HepG2 (cell line): ENCODE measurements around the gene RASGRF1. TPM values are rescaled to one million over a fixed set of nuclear protein-coding genes. Genes with fewer than 3 reads are reported as not detected.

Experiments
- FOSL2 ChIP-seq: sonication (generic); formaldehyde crosslinking; IDR thresholded peaks from 2 replicates; pipeline ENCODE4 v1.4.0; 2020; ENCODE audit warnings: missing genetic modification reagents
- HNF4A ChIP-seq: sonication (generic); formaldehyde crosslinking; IDR thresholded peaks from 2 replicates; pipeline ENCODE4 v1.4.0; 2020; ENCODE audit warnings: missing genetic modification reagents
- HNRNPL ChIP-seq: fragments of 200-400 bp; formaldehyde crosslinking; IDR thresholded peaks from 2 replicates; pipeline ENCODE4 v1.6.1; 2017; ENCODE audit warnings: mild to moderate bottlenecking, low read depth, low read length
- LBX2 ChIP-seq: sonication (generic); formaldehyde crosslinking; IDR thresholded peaks from 2 replicates; pipeline ENCODE4 v1.5.0; 2020; ENCODE audit warnings: missing genetic modification reagents, mild to moderate bottlenecking, borderline replicate concordance
- MTF2 ChIP-seq: sonication (generic); formaldehyde crosslinking; IDR thresholded peaks from 2 replicates; pipeline ENCODE4 v1.5.0; 2020; ENCODE audit warnings: missing genetic modification reagents, borderline replicate concordance
- NCOA1 ChIP-seq: sonication (generic); formaldehyde crosslinking; IDR thresholded peaks from 2 replicates; pipeline ENCODE4 v1.9.0; 2021; ENCODE audit warnings: missing genetic modification reagents
- NFATC3 ChIP-seq: sonication (generic); formaldehyde crosslinking; IDR thresholded peaks from 2 replicates; pipeline ENCODE4 v1.5.1; 2020; ENCODE audit warnings: mild to moderate bottlenecking, missing genetic modification reagents
- NFIB ChIP-seq: sonication (generic); formaldehyde crosslinking; IDR thresholded peaks from 2 replicates; pipeline ENCODE4 v1.9.0; 2021; ENCODE audit warnings: missing genetic modification reagents, mild to moderate bottlenecking, borderline replicate concordance
- NR2F2 ChIP-seq: IDR thresholded peaks from 2 replicates; pipeline ENCODE4 v1.6.1; 2012; ENCODE audit warnings: low read depth, inconsistent platforms, borderline replicate concordance
- RCOR2 ChIP-seq: IDR thresholded peaks from 2 replicates; pipeline ENCODE4 v1.6.1; 2016; ENCODE audit warnings: missing biosample characterization, missing genetic modification reagents
- SRSF9 ChIP-seq: fragments of 200-400 bp; formaldehyde crosslinking; IDR thresholded peaks from 2 replicates; pipeline ENCODE4 v1.6.1; 2018; ENCODE audit warnings: borderline replicate concordance, mild to moderate bottlenecking, low read depth, low read length; ENCODE audit not compliant: insufficient read depth, poor library complexity, severe bottlenecking
- THAP7 ChIP-seq: sonication (generic); formaldehyde crosslinking; IDR thresholded peaks from 2 replicates; pipeline ENCODE4 v1.8.1; 2023; ENCODE audit warnings: mild to moderate bottlenecking, missing genetic modification reagents
- TP53 ChIP-seq: sonication (generic); formaldehyde crosslinking; conservative IDR thresholded peaks from 2 replicates; pipeline ENCODE4 v1.4.0; 2020; ENCODE audit warnings: missing genetic modification reagents
- ZMYM3 ChIP-seq: sonication (generic); formaldehyde crosslinking; IDR thresholded peaks from 2 replicates; pipeline ENCODE4 v1.5.1; 2020; ENCODE audit warnings: mild to moderate bottlenecking, missing genetic modification reagents
- ZNF160 ChIP-seq: sonication (generic); formaldehyde crosslinking; IDR thresholded peaks from 2 replicates; pipeline ENCODE4 v1.8.0; 2022; ENCODE audit warnings: mild to moderate bottlenecking, inconsistent platforms, missing genetic modification reagents
- ZNF256 ChIP-seq: sonication (generic); formaldehyde crosslinking; conservative IDR thresholded peaks from 2 replicates; pipeline ENCODE4 v1.4.0; 2020; ENCODE audit warnings: missing genetic modification reagents
- ZNF296 ChIP-seq: sonication (generic); formaldehyde crosslinking; conservative IDR thresholded peaks from 2 replicates; pipeline ENCODE4 v1.5.0; 2020; ENCODE audit warnings: mild to moderate bottlenecking, missing genetic modification reagents
- ZNF329 ChIP-seq: sonication (generic); formaldehyde crosslinking; IDR thresholded peaks from 2 replicates; pipeline ENCODE4 v1.9.0; 2021; ENCODE audit warnings: low read depth, mild to moderate bottlenecking, missing genetic modification reagents
- ZNF331 ChIP-seq: sonication (generic); formaldehyde crosslinking; IDR thresholded peaks from 2 replicates; pipeline ENCODE4 v1.4.0; 2020; ENCODE audit warnings: missing genetic modification reagents
- ZNF343 ChIP-seq: sonication (generic); formaldehyde crosslinking; IDR thresholded peaks from 2 replicates; pipeline ENCODE4 v1.4.0; 2020; ENCODE audit warnings: mild to moderate bottlenecking, missing genetic modification reagents
- ZNF577 ChIP-seq: sonication (generic); formaldehyde crosslinking; IDR thresholded peaks from 2 replicates; pipeline ENCODE4 v1.4.0; 2020; ENCODE audit warnings: mild to moderate bottlenecking, low read depth, missing genetic modification reagents, borderline replicate concordance
- ZNF75D ChIP-seq: sonication (generic); formaldehyde crosslinking; IDR thresholded peaks from 2 replicates; pipeline ENCODE4 v1.8.1; 2023; ENCODE audit warnings: missing genetic modification reagents, mild to moderate bottlenecking, borderline replicate concordance
- ZNF776 ChIP-seq: sonication (generic); formaldehyde crosslinking; IDR thresholded peaks from 2 replicates; pipeline ENCODE4 v1.4.0; 2020; ENCODE audit warnings: mild to moderate bottlenecking, missing genetic modification reagents
- ZSCAN12 ChIP-seq: sonication (generic); formaldehyde crosslinking; IDR thresholded peaks from 2 replicates; pipeline ENCODE4 v1.9.0; 2021; ENCODE audit warnings: mild to moderate bottlenecking, missing genetic modification reagents
- polyA plus RNA-seq, 8 experiments: library from polyadenylated mRNA; depleted of rRNA in 3 of 8; stranded (reverse) in 7 of 8; unstranded in 1 of 8; fragments of >200 nt; fragmentation: Illumina TruSeq in 4 of 8; extraction: Trizol in 4 of 8; gene quantifications; 2 replicates each; pipeline versions ENCODE4 v1.2.1 to v1.2.3, GENCODE V29; 2011 to 2016; ENCODE audit warnings: low read depth in 4 of 8, missing spikeins in 1 of 8, mixed read lengths in 1 of 8; ENCODE audit not compliant: insufficient read depth in 1 of 8
- total RNA-seq, 5 experiments: library from RNA; depleted of rRNA; stranded (reverse); fragments of >200 nt; fragmentation: Illumina TruSeq; extraction: Trizol; gene quantifications; 2 replicates each; pipeline ENCODE4 v1.2.3, GENCODE V29; 2016; ENCODE audit warnings: low read depth in 1 of 5
- TF ChIP-seq, protein P1 (sequence below): IDR thresholded peaks from 2 replicates; pipeline ENCODE4 v1.6.1; 2018; ENCODE audit warnings: missing genetic modification reagents, mild to moderate bottlenecking, missing compliant biosample characterization
- TF ChIP-seq, protein P2 (sequence below): fragments of 450-650 bp; IDR thresholded peaks from 2 replicates; pipeline ENCODE4 v1.6.1; 2017; ENCODE audit warnings: mild to moderate bottlenecking
- TF ChIP-seq, protein P3 (sequence below): IDR thresholded peaks from 2 replicates; pipeline ENCODE4 v1.6.1; 2012; ENCODE audit warnings: inconsistent platforms

The RASGRF1 gene
- total and polyA plus RNA-seq, 2 of the 13 experiments (the other 11 are each of a cell fraction or from before 2014, with no cell fraction given): 0.55 to 3.0 TPM

DNA sequence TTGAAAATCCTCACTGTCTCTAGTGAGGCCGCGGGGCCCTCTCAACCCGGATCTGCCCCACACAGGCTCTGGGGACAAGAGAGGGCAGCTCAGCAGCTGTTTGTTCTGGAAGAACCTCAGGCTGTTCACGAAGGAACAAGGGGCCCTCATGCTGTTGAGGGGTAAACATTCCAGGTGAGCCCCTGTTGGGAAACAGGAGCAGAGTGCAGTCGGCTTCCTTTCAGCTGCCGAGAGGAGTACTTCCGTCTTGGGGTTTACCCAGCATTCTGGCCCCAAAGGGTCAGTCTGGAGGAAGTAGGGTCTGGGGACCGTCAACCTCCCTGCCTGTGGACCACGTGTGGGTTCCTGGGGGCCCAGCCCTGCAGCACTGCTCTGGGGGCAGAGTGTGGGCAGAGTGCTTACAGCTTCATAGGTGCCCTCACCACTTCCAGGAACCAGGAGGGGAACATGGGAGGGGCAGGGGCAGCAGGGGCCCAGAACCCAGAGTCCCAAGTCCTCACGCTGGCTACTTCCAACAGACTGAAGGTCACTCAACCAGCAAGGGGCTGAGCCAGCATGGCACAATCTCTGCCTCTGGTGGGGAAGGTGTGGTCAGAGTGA is 96.5 kb downstream of the RASGRF1 start (continued):
- no peak for TF ChIP-seq NFIB (CRISPR knock-in tag)
- TF ChIP-seq RCOR2 (CRISPR knock-in tag): peak; percentile 89
- TF ChIP-seq NCOA1 (CRISPR knock-in tag): peak; percentile 92
- peak; percentile 79; the same call in 1 of the 2 replicates for TF ChIP-seq TP53 (CRISPR knock-in tag)
- TF ChIP-seq MTF2 (CRISPR knock-in tag): no peak
- TF ChIP-seq ZNF256 (CRISPR knock-in tag): no peak
- no peak for TF ChIP-seq ZNF577 (CRISPR knock-in tag)
- TF ChIP-seq ZMYM3 (CRISPR knock-in tag): peak; percentile 84; the same call in 1 of the 2 replicates
- TF ChIP-seq, protein P1, sequence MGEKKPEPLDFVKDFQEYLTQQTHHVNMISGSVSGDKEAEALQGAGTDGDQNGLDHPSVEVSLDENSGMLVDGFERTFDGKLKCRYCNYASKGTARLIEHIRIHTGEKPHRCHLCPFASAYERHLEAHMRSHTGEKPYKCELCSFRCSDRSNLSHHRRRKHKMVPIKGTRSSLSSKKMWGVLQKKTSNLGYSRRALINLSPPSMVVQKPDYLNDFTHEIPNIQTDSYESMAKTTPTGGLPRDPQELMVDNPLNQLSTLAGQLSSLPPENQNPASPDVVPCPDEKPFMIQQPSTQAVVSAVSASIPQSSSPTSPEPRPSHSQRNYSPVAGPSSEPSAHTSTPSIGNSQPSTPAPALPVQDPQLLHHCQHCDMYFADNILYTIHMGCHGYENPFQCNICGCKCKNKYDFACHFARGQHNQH (CRISPR knock-in tag): peak; percentile 99
- 0 out of 2 replicates have a peak, but pooled peaks have one; percentile 63 for TF ChIP-seq ZNF329
- peak; percentile 100 for TF ChIP-seq HNRNPL
- peak; percentile 93; the same call in 1 of the 2 replicates for TF ChIP-seq THAP7 (CRISPR knock-in tag)
- peak; percentile 81; the same call in 1 of the 2 replicates for TF ChIP-seq ZSCAN12 (CRISPR knock-in tag)
- no peak for TF ChIP-seq LBX2 (CRISPR knock-in tag)
- no peak for TF ChIP-seq ZNF75D (CRISPR knock-in tag)
- TF ChIP-seq ZNF776 (CRISPR knock-in tag): peak; percentile 43; the same call in 1 of the 2 replicates
- TF ChIP-seq ZNF331 (CRISPR knock-in tag): peak; percentile 83
- TF ChIP-seq, protein P2, sequence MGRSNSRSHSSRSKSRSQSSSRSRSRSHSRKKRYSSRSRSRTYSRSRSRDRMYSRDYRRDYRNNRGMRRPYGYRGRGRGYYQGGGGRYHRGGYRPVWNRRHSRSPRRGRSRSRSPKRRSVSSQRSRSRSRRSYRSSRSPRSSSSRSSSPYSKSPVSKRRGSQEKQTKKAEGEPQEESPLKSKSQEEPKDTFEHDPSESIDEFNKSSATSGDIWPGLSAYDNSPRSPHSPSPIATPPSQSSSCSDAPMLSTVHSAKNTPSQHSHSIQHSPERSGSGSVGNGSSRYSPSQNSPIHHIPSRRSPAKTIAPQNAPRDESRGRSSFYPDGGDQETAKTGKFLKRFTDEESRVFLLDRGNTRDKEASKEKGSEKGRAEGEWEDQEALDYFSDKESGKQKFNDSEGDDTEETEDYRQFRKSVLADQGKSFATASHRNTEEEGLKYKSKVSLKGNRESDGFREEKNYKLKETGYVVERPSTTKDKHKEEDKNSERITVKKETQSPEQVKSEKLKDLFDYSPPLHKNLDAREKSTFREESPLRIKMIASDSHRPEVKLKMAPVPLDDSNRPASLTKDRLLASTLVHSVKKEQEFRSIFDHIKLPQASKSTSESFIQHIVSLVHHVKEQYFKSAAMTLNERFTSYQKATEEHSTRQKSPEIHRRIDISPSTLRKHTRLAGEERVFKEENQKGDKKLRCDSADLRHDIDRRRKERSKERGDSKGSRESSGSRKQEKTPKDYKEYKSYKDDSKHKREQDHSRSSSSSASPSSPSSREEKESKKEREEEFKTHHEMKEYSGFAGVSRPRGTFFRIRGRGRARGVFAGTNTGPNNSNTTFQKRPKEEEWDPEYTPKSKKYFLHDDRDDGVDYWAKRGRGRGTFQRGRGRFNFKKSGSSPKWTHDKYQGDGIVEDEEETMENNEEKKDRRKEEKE: no peak
- TF ChIP-seq SRSF9: no peak
- TF ChIP-seq HNF4A (CRISPR knock-in tag): peak; percentile 97
- TF ChIP-seq, protein P3, sequence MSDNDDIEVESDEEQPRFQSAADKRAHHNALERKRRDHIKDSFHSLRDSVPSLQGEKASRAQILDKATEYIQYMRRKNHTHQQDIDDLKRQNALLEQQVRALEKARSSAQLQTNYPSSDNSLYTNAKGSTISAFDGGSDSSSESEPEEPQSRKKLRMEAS: peak; percentile 99
- 0 out of 2 replicates have a peak, but pooled peaks have one; percentile 57 for TF ChIP-seq NFATC3 (CRISPR knock-in tag)
- TF ChIP-seq ZNF296: no peak
- peak; percentile 52; the same call in 1 of the 2 replicates for TF ChIP-seq ZNF160
- peak; percentile 90 for TF ChIP-seq FOSL2 (CRISPR knock-in tag)
- TF ChIP-seq NR2F2: peak; percentile 96
- peak; percentile 72; the same call in 1 of the 2 replicates for TF ChIP-seq ZNF343 (CRISPR knock-in tag)
